Bronchial epithelial cell (primary cell): ENCODE results near the gene GPATCH8. TPM values are rescaled to one million over a fixed set of nuclear protein-coding genes. Genes with fewer than 3 reads are reported as not detected.

Experiments
- DNase-seq: peaks from one replicate; pipeline ENCODE4 v3.0.0-alpha.2; 2010; ENCODE audit warnings: low read depth
- FAIRE-seq: peaks from 2 replicates; lab custom pipeline; 2011; peaks lifted over from hg19 to GRCh38; lab: Jason Lieb, UNC
- H3K27me3 ChIP-seq: 2 replicates; pipeline ENCODE4 v1.5.1; 2011; ENCODE audit warnings: low read length; ENCODE audit not compliant: control insufficient read depth, insufficient read depth
- H3K36me3 ChIP-seq: 2 replicates; pipeline ENCODE4 v1.5.1; 2011; ENCODE audit warnings: low read length; ENCODE audit not compliant: control insufficient read depth, insufficient read depth
- H3K4me3 ChIP-seq: 2 replicates; pipeline ENCODE4 v1.5.1; 2011; ENCODE audit warnings: mild to moderate bottlenecking, low read depth, low read length, control low read depth
- total RNA-seq: library from RNA; depleted of rRNA; stranded (reverse); fragments of >200 nt; gene quantifications from 2 replicates; pipeline ENCODE4 v1.2.1, GENCODE V29; 2014
- TF ChIP-seq, protein P1 (sequence below): IDR thresholded peaks from 2 replicates; pipeline ENCODE4 v1.5.1; 2011; ENCODE audit warnings: mild to moderate bottlenecking, moderate library complexity, low read length, control low read depth, inconsistent platforms; ENCODE audit not compliant: insufficient read depth, severe bottlenecking

Gene GPATCH8
- total RNA-seq, 1 donor from 2014 or later = 14.2 TPM

DNA sequence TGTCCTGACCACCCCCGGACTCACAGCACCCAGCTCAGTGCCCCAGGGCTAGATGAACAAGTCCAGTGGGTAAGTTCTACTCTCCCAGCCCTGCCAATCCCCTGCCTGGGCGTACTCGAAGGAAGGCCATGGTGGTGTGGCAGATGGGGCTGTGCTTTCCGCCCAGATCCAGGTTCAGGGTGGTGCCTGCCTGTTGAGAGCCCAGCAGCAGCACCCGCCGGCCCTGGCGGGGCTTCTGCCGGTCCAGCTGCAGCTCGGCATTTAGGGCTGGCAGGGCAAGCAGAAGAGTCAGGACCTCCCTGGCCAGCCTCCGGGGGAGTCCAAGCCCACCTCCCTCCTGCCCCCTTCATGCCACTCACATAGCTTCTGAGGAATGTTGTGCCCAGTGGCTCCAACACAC, 123.3 kb downstream of the GPATCH8 start:
- DNase-seq (no peak), FAIRE-seq (no peak)
- TF ChIP-seq, protein P1, sequence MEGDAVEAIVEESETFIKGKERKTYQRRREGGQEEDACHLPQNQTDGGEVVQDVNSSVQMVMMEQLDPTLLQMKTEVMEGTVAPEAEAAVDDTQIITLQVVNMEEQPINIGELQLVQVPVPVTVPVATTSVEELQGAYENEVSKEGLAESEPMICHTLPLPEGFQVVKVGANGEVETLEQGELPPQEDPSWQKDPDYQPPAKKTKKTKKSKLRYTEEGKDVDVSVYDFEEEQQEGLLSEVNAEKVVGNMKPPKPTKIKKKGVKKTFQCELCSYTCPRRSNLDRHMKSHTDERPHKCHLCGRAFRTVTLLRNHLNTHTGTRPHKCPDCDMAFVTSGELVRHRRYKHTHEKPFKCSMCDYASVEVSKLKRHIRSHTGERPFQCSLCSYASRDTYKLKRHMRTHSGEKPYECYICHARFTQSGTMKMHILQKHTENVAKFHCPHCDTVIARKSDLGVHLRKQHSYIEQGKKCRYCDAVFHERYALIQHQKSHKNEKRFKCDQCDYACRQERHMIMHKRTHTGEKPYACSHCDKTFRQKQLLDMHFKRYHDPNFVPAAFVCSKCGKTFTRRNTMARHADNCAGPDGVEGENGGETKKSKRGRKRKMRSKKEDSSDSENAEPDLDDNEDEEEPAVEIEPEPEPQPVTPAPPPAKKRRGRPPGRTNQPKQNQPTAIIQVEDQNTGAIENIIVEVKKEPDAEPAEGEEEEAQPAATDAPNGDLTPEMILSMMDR = no peak
- Histone ChIP-seq H3K27me3 (peaks cover 6% of the 10 kb centered on the region), H3K36me3 (no peaks in the 10 kb centered on the region), H3K4me3 (no peak overlapping the region)

DNA sequence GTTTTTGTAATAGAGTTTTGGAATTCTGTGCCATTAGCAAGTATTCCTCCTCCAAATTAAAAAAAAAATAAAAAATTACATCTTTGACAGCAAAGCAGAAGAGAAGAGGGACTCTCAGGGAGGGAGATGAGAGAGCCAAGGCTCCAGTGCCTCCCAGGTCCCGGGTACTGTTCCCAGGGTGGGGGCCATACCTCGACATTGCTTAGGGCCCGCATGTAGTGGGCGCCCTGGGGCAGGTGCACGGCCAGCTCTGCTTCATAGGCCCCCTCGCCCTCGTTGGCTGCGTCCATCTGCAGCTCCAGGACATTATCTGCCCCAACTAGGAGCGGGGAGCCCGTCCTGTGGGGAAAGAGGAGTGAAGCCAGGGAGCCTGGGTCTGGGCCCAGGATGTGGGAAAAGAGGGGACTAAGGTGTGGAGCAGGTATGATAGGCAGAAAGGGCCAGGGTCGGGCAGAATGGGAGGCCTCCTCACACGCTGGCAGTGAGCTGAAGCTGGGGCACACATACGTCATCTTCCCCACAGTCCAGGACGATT, 125.0 kb downstream of the GPATCH8 start:
- no peak for DNase-seq
- Histone ChIP-seq H3K36me3 (no peaks in the 10 kb centered on the region), H3K27me3 (no peaks in the 10 kb centered on the region), H3K4me3 (no peak overlapping the region)
- no peak for FAIRE-seq
- TF ChIP-seq, protein P1 = no peak

DNA sequence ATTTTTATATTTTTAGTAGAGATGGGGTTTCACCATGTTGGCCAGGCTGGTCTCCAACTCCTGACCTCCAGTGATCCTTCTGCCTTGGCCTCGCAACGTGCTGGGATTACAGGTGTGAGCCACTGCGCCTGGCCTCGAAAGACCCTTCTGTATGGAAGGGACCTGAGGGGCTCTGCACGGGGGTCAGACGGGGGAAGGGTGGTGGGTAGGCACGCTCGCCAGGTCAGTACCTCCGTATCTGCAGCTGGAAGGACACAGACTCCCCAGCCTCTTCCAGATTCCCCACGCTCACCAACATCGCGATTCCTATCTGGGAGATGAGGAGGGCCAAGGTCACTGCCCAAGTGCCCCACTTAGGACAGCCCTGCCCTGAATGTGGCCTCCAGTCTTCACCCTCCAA, 126.4 kb downstream of the GPATCH8 start:
- Histone ChIP-seq H3K4me3 (no peak overlapping the region), H3K36me3 (no peaks in the 10 kb centered on the region), H3K27me3 (no peaks in the 10 kb centered on the region)
- TF ChIP-seq, protein P1 = no peak
- FAIRE-seq (no peak), DNase-seq (no peak)

DNA sequence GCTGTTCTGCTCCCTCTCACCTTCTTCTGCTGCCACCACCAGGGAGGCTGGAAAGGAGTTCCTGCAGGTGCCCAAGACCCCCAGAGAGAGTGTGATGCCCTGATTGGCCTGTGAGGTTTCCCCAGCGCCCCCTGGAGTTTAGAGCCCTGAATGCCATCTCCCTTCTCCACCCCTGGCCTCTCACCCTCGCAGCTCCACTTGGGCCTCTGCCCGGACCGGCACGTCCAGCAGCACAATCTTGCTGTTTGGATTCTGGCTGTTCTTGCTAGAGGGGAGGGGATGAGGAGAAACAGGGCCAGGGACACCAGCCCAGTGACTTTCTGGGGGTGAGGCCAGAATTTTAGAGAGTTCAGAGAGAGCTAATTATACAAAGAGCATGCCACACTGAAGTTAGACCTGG, 127.1 kb downstream of the GPATCH8 start:
- Histone ChIP-seq H3K27me3 (no peaks in the 10 kb centered on the region), H3K4me3 (no peak overlapping the region), H3K36me3 (no peaks in the 10 kb centered on the region)
- FAIRE-seq (no peak), DNase-seq (no peak)
- TF ChIP-seq, protein P1 = peak; percentile 62

DNA sequence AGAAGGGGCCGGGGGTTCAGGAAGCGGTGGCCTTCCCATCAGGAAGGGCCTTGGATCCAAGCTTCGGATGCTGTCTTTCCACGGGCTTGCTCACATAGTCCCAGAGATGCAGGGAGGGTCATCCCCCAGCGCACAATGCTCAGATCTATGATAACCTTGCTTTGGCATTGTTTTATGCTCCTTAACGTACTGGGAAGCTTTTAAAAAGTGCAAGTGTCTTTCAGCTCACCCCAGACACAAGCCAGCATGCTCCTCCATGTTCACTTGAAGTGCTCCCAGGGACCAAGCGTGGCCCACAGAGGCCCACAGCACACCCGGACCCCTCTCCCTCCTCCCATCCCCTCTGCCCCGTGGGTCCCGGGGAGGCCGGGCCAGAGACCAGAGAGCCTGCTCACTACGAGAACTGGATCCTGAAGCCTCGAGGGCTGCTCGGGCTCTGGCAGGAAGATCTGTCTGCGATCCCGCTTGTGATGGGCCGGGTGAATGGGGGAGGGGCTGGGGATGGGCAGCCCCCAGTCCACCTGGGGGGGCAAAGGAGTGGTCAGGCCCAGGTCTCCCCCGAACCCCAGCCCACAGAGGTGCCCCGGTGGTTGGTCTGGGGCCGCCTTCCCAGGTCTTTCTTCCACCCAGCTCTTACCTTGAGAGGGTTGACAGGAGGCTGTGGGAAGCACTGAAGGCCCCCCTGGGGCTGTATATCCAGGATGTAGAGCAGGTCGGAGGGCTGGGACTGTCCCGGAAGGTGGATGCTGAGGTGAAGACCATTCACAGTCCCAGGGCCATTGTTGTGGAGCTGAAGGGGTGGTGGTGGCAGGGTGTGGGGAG, 127.8 kb downstream of the GPATCH8 start:
- FAIRE-seq = no peak
- Histone ChIP-seq H3K36me3 (no peaks in the 10 kb centered on the region), H3K27me3 (no peaks in the 10 kb centered on the region), H3K4me3 (no peak overlapping the region)
- TF ChIP-seq, protein P1 = no peak
- DNase-seq = no peak
